Smooth muscle cell of the pulmonary artery (primary cell): ENCODE data around the gene ZNF804A. TPM values are rescaled to one million over a fixed set of nuclear protein-coding genes. Genes with fewer than 3 reads are reported as not detected.

Experiments used
- total RNA-seq: library from RNA; depleted of rRNA; stranded (reverse); fragments of >200 nt; gene quantifications from 2 replicates; pipeline ENCODE4 v1.2.3, GENCODE V29; 2014

The ZNF804A gene
- 0.20 and 1.4 TPM in 2 replicates for total RNA-seq

GRCh38 chr2:184598316-184599053, at the start of gene ZNF804A:
ZNF804A (plus strand) TSS chr2:184598529; CDS start chr2:184598960, 431 bp downstream.

